DMS 273 treated with DMSO at 0.1 percent for 48 hours (cell line): ENCODE results near the gene CXCL16.
"Not testable (repeated sequence)": the region's sequence is repeated elsewhere in the genome, so short reads cannot be mapped to it uniquely, and the experiment has no call there.

Source experiments
- DNase-seq: peaks from one replicate; lab custom pipeline; 2025; lab: John Stamatoyannopoulos, UW

The CXCL16 gene

DNA sequence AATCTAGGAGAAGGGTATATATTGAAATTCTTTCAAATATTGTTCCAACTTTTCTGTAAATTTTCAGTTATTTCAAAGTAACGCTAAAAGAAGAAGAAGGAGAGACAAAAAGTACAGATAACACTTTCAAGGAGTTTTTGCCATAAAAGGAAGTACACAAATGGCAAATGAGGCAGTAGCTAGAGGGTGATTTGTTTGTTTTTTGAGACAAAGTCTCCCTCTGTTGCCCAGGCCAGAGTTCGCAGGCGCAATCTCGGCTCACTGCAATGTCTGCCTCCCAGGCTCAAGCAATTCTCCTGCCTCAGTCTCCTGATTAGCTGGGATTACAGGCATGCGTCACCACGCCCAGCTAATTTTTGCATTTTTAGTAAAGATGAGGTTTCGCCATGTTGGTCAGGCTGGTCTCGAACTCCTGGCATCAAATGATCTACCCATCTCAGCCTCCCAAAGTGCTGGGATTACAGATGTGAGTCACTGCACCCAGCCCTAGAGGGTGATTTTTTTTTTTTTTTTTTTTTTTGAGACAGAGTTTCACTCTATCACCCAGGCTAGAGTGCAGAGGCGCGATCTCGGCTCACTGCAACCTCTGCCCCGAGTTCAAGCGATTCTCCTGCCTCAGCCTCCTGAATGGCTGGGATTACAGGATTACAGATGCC, 40.2 kb downstream of the CXCL16 start:
- not testable (repeated sequence) for DNase-seq

DNA sequence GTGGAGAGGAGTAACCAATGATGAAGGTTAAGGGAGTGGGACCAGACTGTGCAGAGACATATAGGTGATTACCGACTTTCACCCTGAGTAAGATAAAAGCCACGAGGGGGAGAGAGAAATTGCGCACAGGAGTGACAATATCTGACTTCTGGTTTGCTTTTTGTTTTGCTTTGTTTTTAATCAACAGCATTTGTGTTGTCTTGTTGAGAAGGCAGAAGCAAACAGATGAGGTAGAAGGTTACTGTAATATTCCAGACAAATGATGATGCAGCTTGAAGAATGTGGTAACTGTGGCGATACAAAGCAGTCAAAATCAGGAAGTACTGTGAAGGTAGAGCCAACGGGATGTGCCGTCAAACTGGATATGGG, 43.3 kb downstream of the CXCL16 start:
- DNase-seq = no peak

DNA sequence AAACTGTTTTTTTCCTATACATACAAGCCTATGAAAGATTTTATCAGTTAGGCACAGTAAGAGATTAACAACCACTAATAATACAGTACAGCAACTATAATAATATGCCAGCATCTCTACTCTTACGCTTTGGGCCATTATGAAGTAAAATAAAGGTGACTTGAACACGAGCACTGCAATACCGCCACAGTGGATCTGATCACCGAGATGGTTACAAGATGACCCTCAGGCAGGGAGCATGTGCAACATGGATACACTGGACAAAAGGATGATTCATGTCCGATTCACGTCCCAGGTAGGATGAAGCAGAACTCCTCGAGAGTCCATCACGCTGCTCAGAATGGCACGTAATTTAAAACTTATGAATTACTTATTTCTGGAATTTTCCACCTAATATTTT, 46.3 kb downstream of the CXCL16 start:
- DNase-seq = no peak

DNA sequence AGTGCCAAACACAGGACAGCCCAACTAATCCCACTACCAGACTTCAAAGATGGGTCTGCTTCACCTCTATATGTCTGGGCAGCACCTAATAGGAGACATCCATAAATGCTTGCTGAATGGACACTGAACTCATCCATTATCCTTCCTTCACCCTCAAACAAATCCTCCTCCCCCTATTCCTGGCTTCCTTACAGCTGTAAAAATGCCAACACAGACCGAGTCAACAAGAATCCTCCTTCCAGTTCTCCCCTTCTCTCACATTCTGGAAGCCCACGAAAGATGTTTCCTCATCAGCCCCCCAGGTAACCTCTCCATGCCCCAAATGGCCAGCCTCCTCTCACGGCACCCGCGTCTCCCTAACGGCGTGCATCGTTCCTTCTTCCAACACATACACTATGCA, 48.0 kb downstream of the CXCL16 start:
- DNase-seq = no peak

DNA sequence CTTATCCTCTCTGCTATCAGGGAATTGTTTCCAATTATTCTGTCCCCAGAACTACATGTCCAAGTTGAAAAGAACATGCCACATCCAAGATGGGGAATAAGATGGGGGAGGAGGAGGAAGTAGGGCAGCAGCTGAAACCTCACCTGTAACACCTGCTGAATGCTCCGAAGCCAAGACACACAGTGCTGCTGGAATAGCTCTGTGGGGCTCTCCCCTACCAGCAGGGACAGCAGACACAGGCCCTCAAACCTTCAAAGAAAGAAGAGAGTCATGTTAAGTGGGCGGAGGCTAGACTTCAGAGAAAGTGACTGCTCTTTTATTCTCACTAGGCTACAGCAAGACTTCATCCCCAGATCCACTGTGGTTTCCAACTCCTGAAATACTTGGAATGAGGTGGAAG, 49.0 kb downstream of the CXCL16 start:
- DNase-seq = no peak

DNA sequence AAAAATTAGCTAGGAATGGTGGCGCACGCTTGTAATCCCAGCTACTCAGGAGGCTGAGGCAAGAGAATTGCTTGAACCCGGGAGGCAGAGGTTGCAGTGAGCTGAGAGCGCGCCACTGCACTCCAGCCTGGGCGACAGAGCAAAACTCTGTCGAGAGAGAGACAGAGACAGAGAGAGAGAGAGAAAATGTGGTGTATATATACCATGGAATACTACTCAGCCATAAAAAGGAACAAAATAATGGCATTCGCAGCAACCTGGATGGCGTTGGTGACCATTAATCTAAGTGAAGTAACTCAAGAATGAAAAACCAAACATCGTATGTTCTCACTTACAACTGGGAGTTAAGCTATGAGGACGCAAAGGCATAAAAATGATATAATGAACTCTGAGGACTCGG, 49.9 kb downstream of the CXCL16 start:
- not testable (repeated sequence) for DNase-seq

DNA sequence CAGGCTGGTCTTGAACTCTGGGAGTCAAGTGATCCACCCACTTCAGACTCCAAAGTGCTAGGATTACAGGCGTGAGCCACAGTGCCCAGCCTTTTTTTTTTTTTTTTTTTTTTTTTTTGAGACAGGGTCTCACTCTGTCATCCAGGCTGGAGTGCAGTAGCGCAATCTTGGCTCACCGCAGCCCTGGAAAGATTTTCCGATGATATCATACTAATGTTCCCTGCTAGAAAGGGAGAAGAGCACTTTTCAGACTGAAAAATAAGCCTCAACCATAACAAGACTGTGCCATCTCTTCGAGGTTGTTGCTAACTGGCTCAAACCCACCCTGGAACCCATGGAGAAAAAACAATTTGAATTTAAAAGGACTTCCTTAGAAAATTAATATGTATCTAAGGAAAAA, 56.0 kb downstream of the CXCL16 start:
- DNase-seq = not testable (repeated sequence)
